ENCODE data around the gene DMD.

The DMD gene

GRCh38 chrX:31222946-31223345 lies 1988.4 kb downstream of the DMD start:
- DNase-seq (ENCODE audit: low read depth), result no peak
- H3K4me3 ChIP-seq (ENCODE audit: low read length), result no peak overlapping the region
- TF ChIP-seq, protein P1, sequence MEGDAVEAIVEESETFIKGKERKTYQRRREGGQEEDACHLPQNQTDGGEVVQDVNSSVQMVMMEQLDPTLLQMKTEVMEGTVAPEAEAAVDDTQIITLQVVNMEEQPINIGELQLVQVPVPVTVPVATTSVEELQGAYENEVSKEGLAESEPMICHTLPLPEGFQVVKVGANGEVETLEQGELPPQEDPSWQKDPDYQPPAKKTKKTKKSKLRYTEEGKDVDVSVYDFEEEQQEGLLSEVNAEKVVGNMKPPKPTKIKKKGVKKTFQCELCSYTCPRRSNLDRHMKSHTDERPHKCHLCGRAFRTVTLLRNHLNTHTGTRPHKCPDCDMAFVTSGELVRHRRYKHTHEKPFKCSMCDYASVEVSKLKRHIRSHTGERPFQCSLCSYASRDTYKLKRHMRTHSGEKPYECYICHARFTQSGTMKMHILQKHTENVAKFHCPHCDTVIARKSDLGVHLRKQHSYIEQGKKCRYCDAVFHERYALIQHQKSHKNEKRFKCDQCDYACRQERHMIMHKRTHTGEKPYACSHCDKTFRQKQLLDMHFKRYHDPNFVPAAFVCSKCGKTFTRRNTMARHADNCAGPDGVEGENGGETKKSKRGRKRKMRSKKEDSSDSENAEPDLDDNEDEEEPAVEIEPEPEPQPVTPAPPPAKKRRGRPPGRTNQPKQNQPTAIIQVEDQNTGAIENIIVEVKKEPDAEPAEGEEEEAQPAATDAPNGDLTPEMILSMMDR (IDR thresholded peaks at IDR 0.05; ENCODE audit: insufficient read depth, low read depth, low read length, missing control alignments), result no peak

GRCh38 chrX:31219174-31219573 lies 1992.2 kb downstream of the DMD start:
- H3K4me3 ChIP-seq (ENCODE audit: low read length), result no peak overlapping the region
- TF ChIP-seq, protein P1 (IDR thresholded peaks at IDR 0.05; ENCODE audit: insufficient read depth, low read depth, low read length, missing control alignments), result no peak
- DNase-seq (ENCODE audit: low read depth), result no peak

- DNase-seq (ENCODE audit: low read depth), result no peak
- H3K4me3 ChIP-seq (ENCODE audit: low read length), result no peak overlapping the region
- TF ChIP-seq, protein P1 (IDR thresholded peaks at IDR 0.05; ENCODE audit: insufficient read depth, low read depth, low read length, missing control alignments), result no peak
Measured at GRCh38 chrX:31217084-31217483, 1994.3 kb downstream of the DMD start.

DNA sequence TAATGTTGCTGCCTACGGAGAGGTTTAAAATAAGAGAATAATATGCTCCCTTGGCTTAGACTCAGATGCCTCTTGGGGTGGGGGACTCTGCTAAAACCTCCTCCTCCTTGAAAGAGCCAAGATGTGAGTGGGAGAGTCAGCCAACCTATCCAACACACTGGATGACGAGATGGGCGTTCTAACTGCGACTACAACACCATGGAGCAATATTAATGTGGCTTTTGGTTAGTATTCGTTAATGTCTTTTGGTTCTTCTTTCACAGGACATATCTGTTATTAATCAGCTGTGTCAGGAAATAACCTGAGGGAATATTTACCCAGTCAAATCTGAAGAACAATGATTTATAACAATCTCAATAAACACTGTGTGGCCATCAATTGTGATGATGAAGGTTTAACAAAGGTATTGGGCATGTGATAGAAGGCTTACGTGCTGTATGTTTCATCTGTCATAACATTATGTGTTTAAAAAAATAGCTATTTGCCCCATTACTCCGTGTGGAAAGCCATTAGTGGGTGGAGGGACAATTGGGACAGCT lies 1996.0 kb downstream of the DMD start:
- TF ChIP-seq, protein P1 (IDR thresholded peaks at IDR 0.05; ENCODE audit: insufficient read depth, low read depth, low read length, missing control alignments), result no peak
- H3K4me3 ChIP-seq (ENCODE audit: low read length), result no peak overlapping the region
- DNase-seq (ENCODE audit: low read depth), result no peak

GRCh38 chrX:31213941-31214340 lies 1997.4 kb downstream of the DMD start:
- peak; percentile 43 for DNase-seq (ENCODE audit: low read depth)
- TF ChIP-seq, protein P1 (IDR thresholded peaks at IDR 0.05; ENCODE audit: insufficient read depth, low read depth, low read length, missing control alignments), result peak; percentile 60
- H3K4me3 ChIP-seq (ENCODE audit: low read length), result no peak overlapping the region

- TF ChIP-seq, protein P1 (IDR thresholded peaks at IDR 0.05; ENCODE audit: insufficient read depth, low read depth, low read length, missing control alignments), result no peak
- no peak overlapping the region for H3K4me3 ChIP-seq (ENCODE audit: low read length)
- peak; percentile 73 for DNase-seq (ENCODE audit: low read depth)
Measured at GRCh38 chrX:31212856-31213748, 1998.2 kb downstream of the DMD start.
